B cell (primary cell): Measurements from ENCODE around the gene CCDC146.

ENCODE experiments used
- EZH2 ChIP-seq: IDR thresholded peaks from 2 replicates; pipeline ENCODE4 v1.6.1; 2012; ENCODE audit warnings: borderline replicate concordance, low read depth, mild to moderate bottlenecking, moderate library complexity, low read length; ENCODE audit not compliant: insufficient read depth, poor library complexity, severe bottlenecking
- TF ChIP-seq, protein P1 (sequence below): fragments of 200-600 bp; IDR thresholded peaks from one replicate; pipeline ENCODE4 v1.8.0; 2022; ENCODE audit warnings: antibody characterized with exemption, mild to moderate bottlenecking

- TF ChIP-seq, protein P1, sequence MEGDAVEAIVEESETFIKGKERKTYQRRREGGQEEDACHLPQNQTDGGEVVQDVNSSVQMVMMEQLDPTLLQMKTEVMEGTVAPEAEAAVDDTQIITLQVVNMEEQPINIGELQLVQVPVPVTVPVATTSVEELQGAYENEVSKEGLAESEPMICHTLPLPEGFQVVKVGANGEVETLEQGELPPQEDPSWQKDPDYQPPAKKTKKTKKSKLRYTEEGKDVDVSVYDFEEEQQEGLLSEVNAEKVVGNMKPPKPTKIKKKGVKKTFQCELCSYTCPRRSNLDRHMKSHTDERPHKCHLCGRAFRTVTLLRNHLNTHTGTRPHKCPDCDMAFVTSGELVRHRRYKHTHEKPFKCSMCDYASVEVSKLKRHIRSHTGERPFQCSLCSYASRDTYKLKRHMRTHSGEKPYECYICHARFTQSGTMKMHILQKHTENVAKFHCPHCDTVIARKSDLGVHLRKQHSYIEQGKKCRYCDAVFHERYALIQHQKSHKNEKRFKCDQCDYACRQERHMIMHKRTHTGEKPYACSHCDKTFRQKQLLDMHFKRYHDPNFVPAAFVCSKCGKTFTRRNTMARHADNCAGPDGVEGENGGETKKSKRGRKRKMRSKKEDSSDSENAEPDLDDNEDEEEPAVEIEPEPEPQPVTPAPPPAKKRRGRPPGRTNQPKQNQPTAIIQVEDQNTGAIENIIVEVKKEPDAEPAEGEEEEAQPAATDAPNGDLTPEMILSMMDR, result no peak
- TF ChIP-seq EZH2, result no peak
Observed at GRCh38 chr7:77222065-77222464, 99.7 kb downstream of the CCDC146 start.
